ENCODE results near the gene CRIP1.
A peak's percentile ranks its signal among the peaks of the same experiment; 100 is the strongest.

Gene CRIP1

DNA sequence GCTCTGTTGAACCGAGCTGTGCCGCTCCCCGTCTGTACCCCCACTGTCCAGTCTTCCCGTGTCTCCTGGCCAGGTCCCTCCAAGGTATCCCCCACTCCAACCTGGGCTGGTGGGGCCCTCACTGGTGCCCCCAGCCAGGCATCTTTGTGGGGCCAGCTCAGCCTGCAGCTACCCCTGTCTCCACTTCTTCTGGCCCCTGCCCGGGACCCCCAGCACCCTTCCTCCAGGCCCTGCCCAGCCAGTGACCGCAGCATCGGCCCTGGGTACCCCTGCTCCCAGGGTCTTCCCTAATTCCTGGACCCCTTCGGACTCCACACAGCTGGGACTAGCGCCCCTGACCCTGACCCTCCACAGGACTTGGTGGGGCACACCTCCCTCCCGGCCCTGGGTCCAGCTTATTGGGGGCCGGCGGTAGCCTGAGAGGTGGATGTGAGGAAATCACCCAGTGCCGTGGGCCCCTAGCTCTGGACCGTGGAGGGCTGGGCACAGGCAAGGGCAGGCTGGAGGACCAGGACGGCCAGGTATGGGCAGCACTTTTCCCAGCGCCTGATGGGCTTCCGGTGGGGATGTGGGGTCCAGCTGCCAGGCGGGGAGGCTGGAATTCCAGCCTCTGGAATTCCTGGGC is 4.1 kb upstream of the CRIP1 start:
- no peak for FAIRE-seq

DNA sequence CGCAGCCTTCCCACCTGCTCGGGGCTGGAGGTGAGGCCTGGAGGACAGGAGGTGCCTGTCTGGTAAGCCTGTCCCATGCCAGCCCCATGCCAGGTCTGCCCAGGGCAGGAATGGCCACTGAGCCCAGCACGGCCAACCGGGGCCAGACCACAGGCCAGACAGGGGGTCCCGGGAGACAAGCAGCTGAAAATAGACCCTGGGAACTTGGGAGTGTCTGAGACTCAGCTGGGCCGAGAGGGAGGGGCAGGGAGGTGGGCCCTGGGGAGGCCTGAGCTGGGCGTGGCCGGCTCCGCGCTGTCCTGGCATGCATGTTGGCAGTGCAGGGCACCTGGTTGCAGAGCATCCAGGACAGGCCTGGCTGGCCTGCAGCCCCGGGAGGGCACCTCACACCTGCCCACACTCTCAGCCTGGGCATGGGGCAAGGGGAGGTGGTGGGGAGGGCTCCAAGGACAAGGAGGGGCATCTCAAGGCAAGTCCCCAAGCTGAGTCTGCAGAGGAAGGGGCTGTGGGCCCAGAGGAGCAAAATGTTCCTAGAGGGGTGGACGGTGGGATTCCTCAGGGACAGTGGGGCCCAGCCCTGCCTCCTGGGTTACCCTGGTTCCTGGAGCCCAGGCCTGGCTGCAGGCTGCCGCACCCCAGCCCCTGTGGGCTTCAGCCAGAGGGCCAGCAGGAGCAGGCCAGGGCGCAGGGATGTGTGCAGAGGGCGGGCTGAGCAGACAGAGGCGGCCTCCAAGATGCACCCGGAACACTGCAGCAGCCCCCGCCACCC is 3.2 kb upstream of the CRIP1 start:
- FAIRE-seq: no peak

- no peak for FAIRE-seq
These were observed 2.4 kb upstream of the CRIP1 start for GRCh38 chr14:105484069-105484996.

DNA sequence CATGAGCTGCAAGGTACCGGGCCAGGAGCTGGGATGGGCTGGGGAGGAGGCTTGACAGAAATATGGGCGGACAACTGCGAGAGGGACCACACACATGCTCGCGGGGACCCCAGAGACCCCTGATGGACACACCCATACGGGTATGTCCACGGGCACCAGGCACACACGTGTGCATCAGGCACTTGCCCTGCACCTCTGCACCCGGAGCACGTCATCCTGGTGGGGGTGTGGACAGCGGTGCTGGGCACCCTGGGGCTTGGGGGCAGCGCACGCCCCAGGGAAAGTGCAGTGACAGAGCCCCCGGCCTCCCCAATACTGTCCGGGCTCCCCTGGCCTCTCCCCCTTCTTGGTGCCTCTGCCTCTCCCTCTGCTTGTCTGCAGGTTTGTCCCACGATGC is 1.7 kb upstream of the CRIP1 start:
- FAIRE-seq: no peak

- no peak for FAIRE-seq
These were observed 935 bp upstream of the CRIP1 start for GRCh38 chr14:105485739-105486162.

- FAIRE-seq: no peak
These were observed 325 bp downstream of the CRIP1 start for GRCh38 chr14:105486974-105487448.

DNA sequence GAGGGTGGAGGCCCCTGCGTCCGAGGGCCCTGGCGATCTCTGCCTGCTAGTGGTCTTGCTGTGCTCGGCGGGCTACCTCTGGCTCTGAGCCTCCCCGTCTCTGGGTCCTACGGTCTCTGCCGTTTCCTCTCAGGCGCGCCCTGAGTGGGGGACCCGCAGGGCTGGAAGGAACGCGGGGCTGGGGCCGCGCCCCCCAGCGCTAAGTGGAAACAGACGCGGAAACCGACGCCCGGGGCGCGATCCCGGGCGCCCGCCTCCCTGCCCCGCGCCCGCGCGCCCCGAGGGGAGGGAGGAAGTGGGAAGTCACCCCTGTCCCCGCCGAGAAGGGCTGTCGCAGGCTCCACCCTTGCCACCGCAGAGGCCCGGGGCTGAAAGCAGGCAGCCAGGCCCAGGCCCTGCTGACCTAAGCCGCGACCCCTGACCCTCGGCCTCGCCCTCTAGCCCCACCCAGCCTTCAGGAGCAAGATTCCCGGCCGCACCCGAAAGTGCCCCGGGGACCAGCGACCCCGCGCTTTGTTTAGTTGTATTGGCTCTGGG is 831 bp downstream of the CRIP1 start:
- FAIRE-seq: no peak

- no peak for FAIRE-seq
These were observed 1.5 kb downstream of the CRIP1 start for GRCh38 chr14:105487986-105488777.

DNA sequence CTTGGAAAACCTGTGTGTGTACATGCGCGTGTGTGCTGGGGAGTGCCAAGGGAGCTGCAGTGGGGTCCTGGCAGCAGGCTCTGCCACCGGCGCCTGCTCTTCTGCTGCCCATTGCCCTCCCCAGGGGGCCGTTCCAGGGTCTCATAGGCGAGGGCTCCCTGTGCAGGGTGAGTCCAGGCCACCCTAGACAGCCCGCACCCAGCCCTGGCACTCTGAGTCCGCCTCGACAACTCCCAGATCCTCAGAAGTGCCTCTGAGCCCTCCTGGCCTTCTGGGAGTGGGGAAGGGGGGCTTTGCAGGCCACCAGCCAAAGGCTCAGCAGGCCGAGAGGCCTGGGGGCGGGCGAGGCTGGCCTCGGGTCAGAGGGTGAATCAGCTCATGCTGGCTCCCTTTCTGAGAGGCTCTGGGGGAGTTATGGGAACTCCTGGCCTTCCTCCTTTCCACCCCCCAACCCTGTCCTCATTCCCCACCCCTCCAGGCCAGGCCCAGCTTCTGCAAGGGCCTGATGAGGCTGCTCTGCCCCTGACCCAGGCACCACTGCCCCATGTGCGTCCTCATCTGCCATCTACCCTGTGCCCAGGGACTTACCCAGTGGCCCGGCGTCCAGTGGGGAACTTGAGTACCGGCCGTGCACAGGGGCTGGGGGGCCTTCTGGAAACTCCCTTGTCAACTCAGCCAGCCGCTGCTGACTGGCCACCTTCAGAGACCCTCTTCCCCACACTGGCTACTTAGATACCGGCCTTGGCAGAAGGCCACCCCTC is 2.3 kb downstream of the CRIP1 start:
- FAIRE-seq: no peak

- no peak for FAIRE-seq
These were observed 3.0 kb downstream of the CRIP1 start for GRCh38 chr14:105489542-105490266.

DNA sequence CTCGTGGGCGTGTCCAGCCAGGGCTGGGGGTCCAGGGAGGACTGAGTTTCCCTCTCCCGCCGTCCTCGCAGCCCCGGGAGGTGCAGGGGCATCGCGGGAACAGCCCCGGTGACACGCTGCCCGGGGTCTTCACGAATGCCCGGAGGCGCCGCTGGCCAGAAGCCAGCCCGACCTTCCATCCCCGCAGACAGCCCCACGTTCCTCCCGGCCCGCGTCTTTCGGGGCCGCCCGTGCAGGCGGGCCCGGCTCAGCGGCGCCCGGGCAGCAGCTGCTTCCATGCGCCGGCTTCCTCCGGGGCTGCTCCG is 3.5 kb downstream of the CRIP1 start:
- FAIRE-seq: no peak

DNA sequence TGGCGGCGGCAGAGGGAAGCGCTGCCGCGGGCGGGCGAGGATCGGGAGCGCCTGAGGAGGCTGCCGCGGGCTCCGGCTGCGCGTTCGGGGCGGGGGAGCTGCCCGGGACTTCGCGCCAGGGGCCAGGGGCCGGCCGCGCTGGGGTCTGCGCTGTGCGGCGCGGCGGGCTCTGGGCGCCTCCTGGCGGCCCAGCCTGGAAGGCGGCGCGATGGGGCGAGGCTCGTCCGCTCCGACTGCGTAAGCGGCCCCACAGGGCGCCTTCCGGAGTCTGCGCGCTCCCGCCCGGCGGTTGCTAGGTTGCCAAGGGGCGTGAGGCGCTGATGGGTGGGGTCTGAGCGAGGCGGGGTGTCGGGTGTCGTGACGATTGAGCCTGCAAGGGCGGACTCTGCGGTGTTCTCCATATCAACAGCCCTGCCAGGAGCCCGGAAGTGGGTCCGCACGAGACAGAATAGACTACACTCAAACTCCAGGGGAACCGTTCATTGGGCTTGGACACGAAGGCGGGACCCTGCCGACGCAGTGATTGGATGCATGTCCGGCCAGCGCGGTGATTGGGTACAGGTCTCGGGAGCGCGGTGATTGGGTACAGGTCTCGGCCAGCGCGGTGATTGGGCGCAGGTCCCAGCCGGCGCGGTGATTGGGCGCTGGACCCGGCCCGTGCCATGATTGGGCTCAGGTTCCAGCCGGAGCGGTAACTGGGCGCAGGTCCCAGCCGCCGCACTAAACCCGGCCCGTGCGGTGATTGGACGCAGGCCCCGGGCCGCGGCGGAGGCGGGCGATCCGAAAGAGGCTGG is 4.1 kb downstream of the CRIP1 start, which contains the start of gene TEDC1:
TSS of gene TEDC1 (plus strand) at position 675 of the 794 bp plus-strand sequence. CDS start 130 bp downstream, outside the sequence.
- FAIRE-seq: peak; percentile 91

GRCh38 chr14:105491366-105491973 is 4.8 kb downstream of the CRIP1 start:
- no peak for FAIRE-seq

- no peak for FAIRE-seq
These were observed 5.6 kb downstream of the CRIP1 start for GRCh38 chr14:105492031-105492970.

DNA sequence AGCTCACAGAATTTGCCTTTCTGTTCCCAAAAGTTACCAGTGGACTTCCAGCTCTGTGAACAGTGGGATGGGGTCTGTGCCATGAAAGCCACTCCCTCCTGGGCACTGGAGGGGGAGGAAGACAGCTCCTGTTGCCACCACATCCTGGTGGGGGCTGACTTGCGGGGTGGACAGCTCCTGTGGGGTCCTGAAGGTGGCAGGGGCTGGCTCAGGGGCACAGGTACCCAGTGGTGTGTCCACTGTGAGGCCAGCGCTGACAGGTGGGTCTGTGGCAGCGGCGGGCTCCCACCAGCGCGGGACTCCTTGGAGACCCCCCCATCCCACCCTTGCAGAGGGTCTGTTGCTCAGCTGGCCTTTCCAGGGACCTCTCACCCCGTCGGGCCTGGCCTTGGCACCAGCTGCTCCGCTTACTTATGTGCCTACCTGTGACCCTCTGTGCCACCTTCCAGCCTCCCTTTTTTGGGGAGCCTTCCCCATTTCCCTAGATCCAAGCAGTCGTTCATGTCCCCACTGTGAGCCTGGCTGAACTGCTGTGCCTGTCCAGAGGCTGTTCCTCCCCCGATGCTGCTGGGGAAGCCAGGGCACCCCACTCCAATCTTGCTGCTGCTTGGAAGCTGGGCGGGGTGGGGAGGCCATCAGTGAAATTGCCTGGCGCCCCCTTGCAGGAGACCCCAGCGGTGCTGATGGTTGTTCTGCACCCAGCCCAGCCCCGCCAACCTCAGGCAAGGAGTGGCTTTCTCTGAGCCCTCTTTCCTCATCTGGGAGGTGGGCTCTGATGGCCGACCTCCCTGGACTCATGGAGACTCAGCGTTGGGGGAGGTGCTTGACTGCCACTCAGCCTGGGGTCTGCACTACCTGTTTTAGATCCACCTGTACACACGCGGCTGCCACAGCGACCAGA is 6.5 kb downstream of the CRIP1 start:
- no peak for FAIRE-seq

DNA sequence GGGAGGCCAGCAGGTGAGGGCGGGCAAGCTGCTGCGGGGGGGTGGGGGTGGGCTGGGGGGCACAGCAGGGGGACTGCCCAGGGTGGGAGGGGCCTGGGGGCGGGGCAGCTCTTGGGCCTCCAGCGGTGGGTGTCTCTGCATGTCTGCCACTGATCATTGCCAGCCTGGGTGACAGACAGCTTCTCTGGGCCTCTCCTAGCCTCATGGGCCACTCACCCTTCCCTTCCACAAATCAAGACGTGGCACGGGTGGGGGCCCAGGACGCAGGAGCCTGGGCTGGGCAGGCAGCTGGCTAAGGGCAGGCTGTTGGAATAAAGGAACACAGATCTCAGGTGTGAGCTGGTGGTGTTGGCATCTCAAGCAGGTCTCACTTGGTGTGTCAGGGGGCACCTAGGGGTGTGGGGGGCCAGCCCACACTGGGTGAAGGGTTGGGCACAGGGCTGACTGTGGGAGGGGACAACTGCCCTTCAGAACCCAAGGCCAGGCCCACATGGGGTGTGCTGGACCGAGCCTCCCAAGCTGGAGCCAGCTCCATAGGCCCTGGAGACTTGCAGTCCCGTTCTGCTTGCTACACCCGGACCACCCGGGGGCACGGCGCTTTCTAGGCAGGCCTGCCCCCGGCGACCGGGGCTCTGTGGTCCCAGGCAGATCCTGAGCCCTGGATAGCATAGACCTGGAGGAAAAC is 7.4 kb downstream of the CRIP1 start:
- FAIRE-seq: no peak

DNA sequence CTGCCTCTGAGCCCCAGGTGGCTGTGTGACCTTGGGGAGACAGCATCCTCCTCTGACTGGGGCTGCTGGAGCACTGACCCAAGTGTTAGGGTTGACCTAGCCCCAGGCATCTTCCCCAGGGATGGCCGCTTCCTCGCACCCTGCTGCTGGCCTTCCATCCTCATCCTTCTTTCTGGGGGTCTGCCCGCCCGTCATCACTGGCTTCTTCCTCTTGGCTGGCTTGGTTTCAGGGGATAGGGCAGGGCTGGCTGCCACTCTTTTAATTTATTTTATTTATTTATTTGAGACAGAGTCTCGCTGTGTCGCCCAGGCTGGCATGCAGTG is 7.9 kb downstream of the CRIP1 start:
- no peak for FAIRE-seq
